Measurements from ENCODE around the gene TFCP2.
"Not testable (repeated sequence)": the region's sequence is repeated elsewhere in the genome, so short reads cannot be mapped to it uniquely, and the experiment has no call there.

Gene TFCP2

DNA sequence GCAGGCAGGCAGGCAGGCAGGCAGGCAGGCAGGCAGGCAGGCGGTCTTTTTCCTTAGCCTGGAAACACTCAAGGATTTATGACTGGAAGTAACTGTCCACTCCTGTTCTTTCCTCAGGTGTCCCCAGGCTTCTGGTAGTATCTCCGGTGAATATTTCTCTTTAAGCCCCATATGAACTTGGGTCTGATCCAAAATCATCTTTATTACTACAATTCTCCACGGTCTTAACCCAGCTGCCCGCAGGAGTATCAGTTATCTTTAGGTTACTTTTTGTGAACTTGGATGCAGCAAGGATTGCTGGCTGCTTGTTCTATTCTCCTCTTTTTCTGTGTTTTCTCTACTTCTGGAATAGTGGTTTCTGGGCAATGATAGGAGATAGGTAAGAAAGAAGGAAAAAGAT lies 92.8 kb downstream of the TFCP2 start:
- no peak for DNase-seq

DNA sequence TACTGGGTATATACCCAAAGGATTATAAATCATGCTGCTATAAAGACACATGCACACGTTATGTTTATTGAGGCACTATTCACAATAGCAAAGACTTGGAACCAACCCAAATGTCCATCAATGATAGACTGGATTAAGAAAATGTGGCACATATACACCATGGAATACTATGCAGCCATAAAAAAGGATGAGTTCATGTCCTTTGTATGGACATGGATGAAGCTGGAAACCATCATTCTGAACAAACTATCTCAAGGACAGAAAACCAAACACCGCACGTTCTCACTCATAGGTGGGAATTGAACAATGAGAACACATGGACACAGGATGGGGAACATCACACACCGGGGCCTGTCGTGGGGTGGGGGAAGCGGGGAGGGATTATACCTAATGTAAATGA lies 94.1 kb downstream of the TFCP2 start:
- DNase-seq = not testable (repeated sequence)

DNA sequence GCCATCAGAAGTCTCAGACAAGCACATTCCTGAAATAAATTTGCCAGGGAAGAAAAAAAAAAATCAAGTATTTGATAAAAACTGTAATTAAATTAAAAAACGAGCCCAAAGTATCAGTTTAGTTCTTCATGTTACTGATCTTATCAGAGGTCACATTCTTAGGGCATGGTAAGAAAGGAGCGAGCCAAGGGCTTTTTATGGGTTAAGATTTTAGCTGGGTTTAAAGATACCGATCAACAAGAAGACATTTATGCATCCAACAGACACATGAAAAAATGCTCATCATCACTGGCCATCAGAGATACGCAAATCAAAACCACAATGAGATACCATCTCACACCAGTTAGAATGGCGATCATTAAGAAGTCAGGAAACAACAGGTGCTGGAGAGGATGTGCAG lies 94.6 kb downstream of the TFCP2 start:
- not testable (repeated sequence) for DNase-seq

DNA sequence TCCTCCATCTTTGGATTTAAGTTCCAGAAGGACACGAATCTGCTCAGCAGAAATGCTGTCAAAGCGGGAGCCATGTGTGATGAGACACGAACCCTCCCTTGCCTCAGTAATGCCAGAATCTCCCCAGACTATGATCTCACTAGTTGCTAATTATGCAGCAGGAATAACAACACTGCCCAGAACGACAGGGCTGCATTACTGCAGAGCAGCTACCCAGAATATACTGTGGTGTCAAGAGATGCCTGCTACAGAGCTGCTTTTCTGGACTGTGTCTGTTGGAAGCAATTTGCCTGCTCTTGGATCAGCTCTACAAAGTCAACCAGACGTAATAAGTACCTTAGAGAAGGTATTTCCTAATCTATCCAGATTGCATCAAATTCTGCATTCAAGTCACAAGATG lies 95.0 kb downstream of the TFCP2 start:
- no peak for DNase-seq

DNA sequence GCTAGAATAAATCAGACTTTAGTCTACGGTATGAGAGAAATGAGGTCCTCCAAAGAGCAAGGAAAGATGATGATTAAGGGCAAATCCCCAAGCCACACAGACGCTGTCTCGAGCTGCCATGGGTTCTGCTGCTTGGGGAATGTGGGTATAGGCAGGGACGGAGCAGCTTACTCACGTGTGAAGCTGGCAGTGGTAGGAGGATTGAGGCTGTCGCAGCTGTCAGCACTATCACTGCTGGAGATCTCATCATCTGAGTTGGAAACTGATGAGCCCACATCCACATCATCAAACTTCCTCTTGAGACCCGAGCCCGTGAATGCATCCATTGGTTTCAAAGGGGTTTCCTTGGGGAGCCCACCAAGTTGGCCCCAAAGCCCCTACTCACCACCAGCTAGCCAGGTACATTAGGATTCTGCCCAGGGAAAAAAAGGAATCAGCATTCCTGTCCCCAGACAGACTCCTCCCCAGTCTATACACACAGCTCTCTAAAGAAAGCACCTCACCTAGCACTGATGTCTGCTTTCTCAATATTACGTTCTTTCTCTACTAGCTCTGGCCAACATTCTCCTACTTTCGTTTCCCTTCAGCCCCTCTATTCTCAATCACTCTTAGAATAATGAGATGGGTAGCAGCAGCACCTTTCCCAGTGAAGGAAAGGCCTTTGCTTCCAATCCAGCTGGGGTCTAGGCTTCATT lies 96.6 kb downstream of the TFCP2 start:
- no peak for DNase-seq

DNA sequence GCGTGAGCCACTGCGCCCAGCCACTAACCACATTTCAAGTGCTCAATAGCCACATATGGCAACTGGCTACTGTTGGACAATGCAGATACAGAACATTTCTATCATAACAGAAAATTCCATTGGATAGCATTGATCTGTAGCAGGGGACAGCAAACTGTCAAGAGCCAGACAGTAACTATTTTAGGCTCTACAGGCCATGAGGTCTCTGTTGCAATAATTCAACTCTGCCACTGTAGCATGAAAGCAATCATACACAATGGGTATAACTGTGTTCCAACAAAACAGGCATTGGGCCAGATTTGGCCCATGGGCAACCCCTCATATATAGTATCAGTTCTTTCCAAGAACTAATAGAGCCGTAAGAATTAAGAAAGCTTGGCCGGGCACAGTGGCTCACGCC lies 97.5 kb downstream of the TFCP2 start:
- no peak for DNase-seq

DNA sequence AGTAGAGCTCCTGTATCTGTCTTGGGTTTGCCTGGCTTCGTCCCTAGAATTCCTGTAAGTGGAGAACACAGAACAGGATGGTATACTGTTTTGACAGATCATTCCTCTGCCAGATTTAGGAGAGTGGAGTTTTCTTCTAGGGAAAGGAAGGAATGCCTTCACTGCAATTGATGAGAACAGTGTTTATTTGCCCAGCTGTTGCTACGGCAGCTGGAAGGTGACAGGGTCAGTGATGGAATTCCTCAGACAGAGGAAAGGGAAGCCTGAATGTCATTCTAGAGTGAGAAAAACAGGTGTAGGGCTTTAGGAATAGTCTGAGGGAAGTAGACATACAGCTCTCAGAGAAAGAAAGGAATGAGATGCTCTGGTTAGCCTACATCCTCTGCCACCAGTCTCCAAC lies 101.3 kb downstream of the TFCP2 start:
- no peak for DNase-seq

DNA sequence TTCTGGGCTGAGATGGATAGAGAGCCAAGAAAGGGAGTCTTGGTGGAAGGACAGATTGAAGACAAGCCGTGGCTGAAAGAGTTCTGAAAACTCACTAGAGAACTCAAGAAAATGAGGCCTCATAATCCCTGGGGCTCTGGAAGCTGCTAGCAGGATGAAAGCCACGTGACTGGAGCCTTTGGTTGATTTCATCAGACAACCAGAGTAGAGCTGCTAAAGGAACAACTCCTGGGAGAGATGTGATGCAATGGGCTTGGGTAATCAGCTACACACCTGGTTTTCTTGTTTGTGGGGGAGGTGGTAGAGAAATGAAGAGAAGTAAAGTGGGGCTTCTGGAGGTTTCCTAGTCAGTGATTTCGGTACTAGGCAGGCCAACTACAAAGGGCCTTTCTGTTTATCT lies 102.9 kb downstream of the TFCP2 start:
- no peak for DNase-seq

DNA sequence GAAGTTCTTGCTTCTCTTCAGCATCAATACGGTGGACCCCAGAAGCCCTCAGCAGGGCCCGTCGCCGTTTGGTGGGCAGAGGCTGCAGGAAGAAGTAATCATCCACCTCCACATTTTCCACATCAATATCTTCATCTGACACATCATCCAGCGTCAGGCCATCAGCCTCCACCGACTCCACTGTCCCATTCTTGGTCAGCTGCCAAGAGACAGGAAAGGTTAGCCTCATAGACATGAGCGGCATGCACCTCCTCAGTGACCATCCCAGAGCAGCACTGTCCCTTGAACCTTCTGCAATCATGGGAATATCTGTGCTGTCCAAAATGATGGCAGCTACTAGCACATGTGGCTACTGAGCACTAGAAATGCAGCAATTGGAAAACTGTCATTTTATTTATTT lies 105.2 kb downstream of the TFCP2 start:
- DNase-seq = no peak

DNA sequence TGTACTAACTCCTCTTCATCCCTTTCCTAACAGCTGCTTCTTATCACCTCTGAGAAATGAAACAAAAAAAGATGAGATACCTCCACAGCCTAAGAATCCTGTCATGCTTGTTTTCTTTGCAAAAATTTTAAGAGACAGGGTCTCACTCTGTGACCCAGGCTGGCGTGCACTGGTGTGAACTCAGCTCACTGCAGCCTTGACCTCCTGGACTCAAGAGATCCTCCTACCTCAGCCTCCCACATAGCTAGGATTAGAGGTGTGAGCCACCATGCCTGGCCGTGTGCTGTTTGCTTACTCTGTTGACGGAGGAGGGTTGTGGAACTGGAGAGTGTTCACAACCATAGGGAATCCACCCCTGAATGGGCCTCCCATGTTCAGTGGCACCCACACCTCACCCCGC lies 105.7 kb downstream of the TFCP2 start:
- DNase-seq = no peak

DNA sequence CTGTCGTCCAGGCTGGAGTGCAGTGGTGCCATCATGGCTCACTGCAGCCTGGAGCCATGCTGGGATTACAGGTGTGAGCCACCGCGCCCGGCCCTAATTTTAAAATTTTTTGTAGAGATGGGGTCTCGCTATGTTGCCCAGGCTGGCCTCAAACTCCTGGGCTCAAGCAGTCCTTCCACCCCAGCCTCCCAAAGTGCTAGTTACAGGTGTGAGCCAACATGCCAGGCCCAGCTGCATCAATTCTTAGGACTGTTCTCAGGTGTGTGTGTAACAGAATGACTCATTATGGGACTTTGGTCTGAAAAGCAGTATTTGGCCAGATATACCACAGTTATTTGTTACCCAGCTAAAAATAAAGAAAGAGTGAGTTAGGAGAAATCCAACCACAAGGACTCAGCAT lies 107.4 kb downstream of the TFCP2 start:
- DNase-seq = no peak

DNA sequence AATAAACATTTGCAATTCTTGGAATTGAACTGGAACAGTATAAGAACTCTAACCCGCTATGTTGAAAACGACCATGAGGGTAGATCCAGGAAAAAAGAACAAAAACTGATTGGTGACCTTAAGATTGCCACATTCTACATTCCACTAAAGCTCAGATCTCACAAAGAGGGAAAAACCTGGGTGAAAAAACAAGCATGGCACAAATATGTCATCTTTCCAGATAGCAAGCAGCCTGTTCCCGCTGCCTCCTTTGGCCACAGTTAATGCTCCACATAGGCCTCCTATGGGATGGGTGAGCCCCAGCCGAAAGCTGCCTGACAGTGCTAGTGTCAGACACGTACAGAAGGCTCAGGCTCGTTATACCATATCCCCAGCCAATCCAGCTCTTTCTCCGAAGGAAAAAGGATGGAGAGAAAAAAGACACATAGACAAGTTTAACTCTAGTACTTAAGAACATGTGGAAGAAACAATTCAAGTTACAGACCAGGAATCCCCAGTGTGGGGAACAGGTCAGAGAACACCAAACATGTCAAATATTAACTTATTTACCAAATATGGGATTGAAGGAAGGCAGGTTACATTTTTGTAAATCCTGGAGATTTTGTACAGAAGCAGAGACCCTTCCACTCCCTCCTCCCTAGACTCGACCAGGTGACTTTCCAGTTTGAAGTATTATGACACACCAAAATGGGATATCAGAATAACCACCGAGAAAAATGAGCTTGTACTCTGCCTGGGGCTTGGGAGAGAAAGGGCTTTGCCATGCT lies 110.1 kb downstream of the TFCP2 start:
- DNase-seq = no peak

DNA sequence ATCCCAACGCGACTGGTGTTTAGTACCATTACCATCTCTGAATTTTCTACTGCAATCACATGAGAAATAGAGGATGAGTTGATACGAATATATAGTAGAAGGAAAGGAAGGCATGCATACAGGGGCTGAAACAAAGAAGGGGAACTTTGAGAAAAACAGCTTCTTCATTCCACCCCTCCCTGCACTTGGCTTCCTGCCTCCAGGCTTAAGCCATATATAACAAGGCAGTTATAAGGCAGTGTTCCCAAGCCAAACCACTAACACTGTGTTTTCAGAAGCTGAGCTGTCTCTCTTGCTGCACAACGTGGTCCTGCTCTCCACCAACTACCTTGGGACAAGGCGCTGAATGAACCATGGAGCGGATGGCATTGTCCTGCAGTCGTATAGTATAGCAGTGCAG lies 113.8 kb downstream of the TFCP2 start:
- no peak for DNase-seq

DNA sequence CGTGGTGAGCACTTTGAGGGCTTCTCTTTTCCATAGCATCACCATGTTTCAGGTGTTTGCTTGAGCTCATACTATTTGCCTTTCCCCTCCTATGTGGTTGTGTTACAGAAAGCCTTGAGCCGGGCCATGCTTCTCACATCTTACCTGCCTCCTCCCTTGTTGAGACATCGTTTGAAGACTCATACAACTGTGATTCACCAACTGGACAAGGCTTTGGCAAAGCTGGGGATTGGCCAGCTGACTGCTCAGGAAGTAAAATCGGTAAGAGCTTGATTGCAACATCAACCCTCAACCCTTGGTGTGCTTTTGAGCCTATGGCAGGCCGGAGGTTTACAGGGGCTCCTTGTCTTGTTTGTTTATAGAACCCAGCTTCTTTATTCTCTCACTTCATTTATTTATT lies 116.7 kb downstream of the TFCP2 start:
- no peak for DNase-seq

DNA sequence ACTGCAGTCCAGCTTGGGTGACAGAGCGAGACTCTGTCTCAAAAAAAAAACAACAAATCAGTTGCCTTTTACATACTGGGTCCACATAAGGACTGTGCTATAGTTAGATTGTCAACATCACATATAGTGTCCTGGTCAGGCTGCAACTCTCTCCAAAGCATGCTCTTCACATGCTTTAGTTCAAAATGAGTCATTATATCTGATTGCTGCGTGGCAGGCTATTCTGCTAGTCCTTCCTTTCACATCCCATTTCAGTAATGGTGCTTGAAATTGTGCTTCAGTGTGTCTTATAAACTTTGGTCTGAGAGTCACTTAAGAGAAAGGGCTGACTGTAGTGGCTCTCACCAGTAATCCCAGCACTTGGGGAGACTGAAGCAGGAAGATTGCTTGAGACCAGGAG lies 117.9 kb downstream of the TFCP2 start:
- DNase-seq = no peak

DNA sequence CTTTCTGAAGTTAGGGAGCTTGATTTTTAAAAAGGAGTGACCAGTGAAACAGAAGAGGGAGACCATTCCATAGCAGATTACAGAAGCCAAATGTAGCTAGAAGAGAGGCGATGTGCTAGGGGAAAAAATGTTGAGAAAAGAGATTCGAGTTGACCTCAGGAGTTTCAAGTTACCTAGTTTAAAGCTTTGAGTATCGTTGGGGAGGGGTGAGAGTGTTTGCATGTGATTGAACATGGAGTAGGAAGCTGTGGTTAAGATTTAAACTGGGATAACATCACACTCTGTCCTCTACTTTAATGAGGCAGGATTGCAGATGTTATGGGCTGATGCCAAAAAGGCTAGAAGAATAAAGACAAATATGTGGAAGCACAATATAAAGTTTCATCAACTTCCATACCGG lies 121.1 kb downstream of the TFCP2 start:
- no peak for DNase-seq

DNA sequence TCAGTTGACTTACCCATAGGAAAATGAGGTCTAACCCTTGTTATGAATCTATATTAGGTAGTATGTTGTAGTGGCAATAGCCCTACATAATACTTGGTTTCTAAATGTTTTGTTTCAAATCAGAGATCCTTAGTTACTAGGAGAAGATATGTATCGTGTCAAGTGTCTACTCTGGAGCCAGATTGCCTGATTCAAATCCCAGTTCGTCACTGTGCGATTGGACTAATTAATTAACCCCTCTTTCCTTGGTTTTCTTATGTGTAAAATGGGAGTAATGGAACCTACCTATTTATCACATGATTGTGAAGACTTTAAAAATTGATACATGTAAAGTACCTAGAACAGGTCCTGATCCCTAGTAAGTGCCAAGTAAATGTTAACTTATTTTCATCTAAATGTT lies 123.4 kb downstream of the TFCP2 start:
- DNase-seq = no peak

DNA sequence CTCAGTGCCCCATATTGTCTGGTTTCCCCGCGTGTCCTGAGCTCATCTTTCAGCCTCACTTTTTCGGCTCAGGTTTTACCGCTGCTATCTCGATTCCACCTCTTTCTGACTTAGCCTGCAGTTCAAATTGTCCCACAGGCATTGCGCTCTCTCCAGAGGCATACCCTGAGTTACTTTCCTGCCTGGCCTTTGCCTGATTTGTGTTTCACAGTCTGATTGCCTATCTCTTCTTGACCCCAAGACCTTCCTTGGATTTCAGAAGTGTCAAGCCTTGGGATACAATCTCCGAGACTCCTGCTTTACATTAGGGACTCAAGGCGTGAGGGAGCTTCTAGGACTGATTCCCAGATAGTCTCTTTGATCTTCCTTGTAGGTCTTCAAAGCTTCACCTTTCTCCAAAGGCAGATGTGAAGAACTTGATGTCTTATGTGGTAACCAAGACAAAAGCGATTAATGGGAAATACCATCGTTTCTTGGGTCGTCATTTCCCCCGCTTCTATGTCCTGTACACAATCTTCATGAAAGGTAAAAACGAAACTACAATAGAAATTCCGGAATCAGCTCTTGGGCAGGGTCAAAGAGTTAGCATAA lies 124.2 kb downstream of the TFCP2 start:
- DNase-seq = no peak

DNA sequence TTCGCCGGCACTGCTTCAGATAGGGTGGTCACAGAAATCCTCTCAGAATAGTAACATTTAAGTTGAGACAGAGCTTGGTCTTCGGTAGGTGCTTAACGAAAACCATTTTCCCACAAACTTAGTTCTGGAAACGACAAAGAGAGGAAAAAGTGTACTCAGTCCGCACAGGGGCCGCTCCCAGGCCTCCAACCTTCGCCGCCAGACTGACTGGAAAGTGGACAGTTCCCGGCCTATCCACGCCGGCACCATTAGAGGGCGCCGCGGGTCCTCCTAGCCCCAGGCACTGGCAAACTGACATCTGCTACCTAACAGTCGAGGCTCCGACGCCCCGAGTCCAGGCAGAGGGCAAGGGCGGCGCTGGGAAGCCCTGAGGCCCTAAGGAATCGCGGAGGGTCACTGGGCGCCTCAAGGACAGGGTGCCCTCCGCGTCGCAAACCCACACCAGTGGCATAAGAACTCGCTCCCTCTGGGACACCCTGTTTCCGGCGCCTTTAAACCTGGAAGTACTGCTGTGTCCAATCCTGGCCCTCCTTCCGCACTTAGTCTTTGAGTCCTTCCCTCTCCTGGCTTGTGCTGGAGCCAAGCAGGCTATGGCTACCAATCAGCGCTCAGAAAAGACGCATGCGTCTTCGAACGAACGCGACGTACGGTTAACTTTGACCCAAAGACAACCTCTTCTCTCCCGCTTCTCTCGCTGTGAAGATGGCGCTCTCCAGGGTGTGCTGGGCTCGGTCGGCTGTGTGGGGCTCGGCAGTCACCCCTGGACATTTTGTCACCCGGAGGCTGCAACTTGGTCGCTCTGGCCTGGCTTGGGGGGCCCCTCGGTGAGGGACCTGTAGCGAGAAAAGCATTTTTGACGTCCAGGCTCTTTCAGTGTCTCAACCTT lies 125.0 kb downstream of the TFCP2 start, which contains the start of gene LETMD1:
Gene LETMD1, plus strand, starts transcription at position 673 of the 886 bp plus-strand sequence. Its CDS starts 30 bp downstream, at position 703.
- DNase-seq = peak; percentile 95
